Activated CD4-positive, alpha-beta T cell treated with anti-CD3 and anti-CD28 coated beads, Interleukin-2, amount 10 ng/mL, durations not matched to agents 7 days and 5 days (primary cell): ENCODE results near the gene OGDH. TPM values are rescaled to one million over a fixed set of nuclear protein-coding genes. Genes with fewer than 3 reads are reported as not detected.

Source experiments
- CTCF ChIA-PET: fragments of 350-600 bp; sonication (Branson Sonifier 250); formaldehyde crosslinking; loops from one replicate; lab custom pipeline; 2021; ENCODE audit warnings: antibody characterized with exemption; lab: Charles Lee
- POLR2A ChIA-PET: fragments of 350-600 bp; sonication (Branson Sonifier 250); formaldehyde crosslinking; loops from one replicate; lab custom pipeline; 2021; ENCODE audit warnings: antibody characterized with exemption; lab: Charles Lee
- DNase-seq: peaks from one replicate; pipeline ENCODE4 v3.0.0-alpha.2; 2020
- H3K27ac Mint-ChIP-seq: one replicate; pipeline ENCODE4 v1.8.0; 2021; ENCODE audit warnings: mild to moderate bottlenecking, moderate library complexity, mixed read lengths
- H3K27me3 Mint-ChIP-seq: one replicate; pipeline ENCODE4 v1.8.0; 2021; ENCODE audit warnings: mixed read lengths
- H3K36me3 Mint-ChIP-seq: one replicate; pipeline ENCODE4 v1.8.0; 2021; ENCODE audit warnings: low read depth, mixed read lengths
- H3K4me1 Mint-ChIP-seq: one replicate; pipeline ENCODE4 v1.8.0; 2021; ENCODE audit warnings: mixed read lengths
- H3K4me3 Mint-ChIP-seq: one replicate; pipeline ENCODE4 v1.8.0; 2021; ENCODE audit warnings: mild to moderate bottlenecking, moderate library complexity, mixed read lengths
- H3K9me3 Mint-ChIP-seq: one replicate; pipeline ENCODE4 v1.8.0; 2021; ENCODE audit warnings: mixed read lengths
- total RNA-seq, 2 experiments: library from RNA; stranded (reverse); gene quantifications; one replicate each; pipeline ENCODE4 v1.2.3, GENCODE V29; 2021

The OGDH gene
- total RNA-seq, 2 experiments from 2014 or later, result 114 to 121 TPM

DNA sequence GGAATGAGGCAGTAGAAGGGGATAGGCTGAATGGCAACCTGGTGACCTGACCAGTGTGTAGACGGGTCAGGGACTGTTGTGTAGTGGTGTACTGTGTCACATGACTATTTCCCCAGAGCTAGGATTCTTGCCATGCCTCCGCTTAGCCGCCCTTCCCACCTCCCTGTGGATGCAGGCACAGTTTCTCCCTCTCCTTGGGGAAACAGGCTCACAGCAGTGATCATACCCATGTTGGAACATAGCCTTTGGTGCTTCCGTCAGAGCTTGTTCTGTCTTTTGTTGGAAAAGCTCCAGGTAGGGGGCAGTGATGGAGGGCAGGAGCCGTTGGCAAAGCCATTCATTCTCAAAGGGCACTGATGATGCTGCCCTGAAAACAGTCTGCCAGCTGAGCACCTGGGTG, 44.3 kb downstream of the OGDH start:
- H3K27ac Mint-ChIP-seq, result peak overlapping the region; percentile 46
- no peaks in the 10 kb centered on the region for H3K9me3 Mint-ChIP-seq
- no peak overlapping the region for H3K4me3 Mint-ChIP-seq
- H3K27me3 Mint-ChIP-seq, result no peaks in the 10 kb centered on the region
- POLR2A ChIA-PET, result no interaction called here
- H3K4me1 Mint-ChIP-seq, result no peaks in the 10 kb centered on the region
- no peak for DNase-seq
- peaks cover 44% of the 10 kb centered on the region for H3K36me3 Mint-ChIP-seq
- CTCF ChIA-PET, result interaction anchor here (1.3 kb wide), 1 partner anchor 12 kb away, joined by 4 read pairs; no protein-coding TSS in a partner anchor

- H3K36me3 Mint-ChIP-seq, result peaks cover 57% of the 10 kb centered on the region
- H3K27me3 Mint-ChIP-seq, result no peaks in the 10 kb centered on the region
- ChIA-PET POLR2A (no interaction called here), CTCF (no interaction called here)
- DNase-seq, result no peak
- H3K9me3 Mint-ChIP-seq, result peaks cover 2% of the 10 kb centered on the region
- no peaks in the 10 kb centered on the region for H3K4me1 Mint-ChIP-seq
- no peak overlapping the region for H3K27ac Mint-ChIP-seq
- no peak overlapping the region for H3K4me3 Mint-ChIP-seq
Observed at GRCh38 chr7:44652535-44652934, 46.1 kb downstream of the OGDH start.

GRCh38 chr7:44654255-44654796, 47.9 kb downstream of the OGDH start:
- Mint-ChIP-seq H3K27ac (no peak overlapping the region), H3K9me3 (peaks cover 9% of the 10 kb centered on the region), H3K4me3 (no peak overlapping the region), H3K4me1 (no peaks in the 10 kb centered on the region), H3K27me3 (no peaks in the 10 kb centered on the region), H3K36me3 (peaks cover 60% of the 10 kb centered on the region)
- DNase-seq, result no peak
- ChIA-PET CTCF (interaction anchor here (0.8 to 1.2 kb wide), 4 partner anchors 15 to 59 kb away, joined by 3 to 4 read pairs (median 3); no protein-coding TSS in a partner anchor), POLR2A (no interaction called here)

DNA sequence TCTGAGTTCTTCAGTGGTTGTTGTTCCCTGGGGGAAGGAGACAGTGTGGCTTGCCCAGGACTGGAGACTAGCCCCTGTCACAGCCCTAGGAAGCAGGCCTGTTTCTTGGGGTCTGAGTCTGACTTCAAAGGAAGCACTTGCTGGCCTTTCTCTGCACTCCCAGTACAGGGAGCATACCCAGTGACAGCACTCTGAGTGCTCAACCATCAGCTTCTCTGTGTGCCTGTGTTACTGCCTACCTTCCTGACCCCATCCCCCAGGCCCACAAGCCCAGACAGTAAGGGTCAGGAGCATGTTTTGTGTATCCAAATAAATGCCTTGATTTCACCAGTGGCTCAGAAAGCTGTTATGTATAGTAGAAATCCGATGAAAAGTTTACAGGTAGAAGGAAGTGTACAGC, 48.9 kb downstream of the OGDH start:
- Mint-ChIP-seq H3K9me3 (peaks cover 14% of the 10 kb centered on the region), H3K4me1 (no peaks in the 10 kb centered on the region), H3K36me3 (peaks cover 62% of the 10 kb centered on the region), H3K4me3 (no peak overlapping the region), H3K27me3 (no peaks in the 10 kb centered on the region), H3K27ac (no peak overlapping the region)
- ChIA-PET CTCF (interaction anchor here (1.0 kb wide), 1 partner anchor 36 kb away, joined by 4 read pairs; no protein-coding TSS in a partner anchor), POLR2A (no interaction called here)
- no peak for DNase-seq

DNA sequence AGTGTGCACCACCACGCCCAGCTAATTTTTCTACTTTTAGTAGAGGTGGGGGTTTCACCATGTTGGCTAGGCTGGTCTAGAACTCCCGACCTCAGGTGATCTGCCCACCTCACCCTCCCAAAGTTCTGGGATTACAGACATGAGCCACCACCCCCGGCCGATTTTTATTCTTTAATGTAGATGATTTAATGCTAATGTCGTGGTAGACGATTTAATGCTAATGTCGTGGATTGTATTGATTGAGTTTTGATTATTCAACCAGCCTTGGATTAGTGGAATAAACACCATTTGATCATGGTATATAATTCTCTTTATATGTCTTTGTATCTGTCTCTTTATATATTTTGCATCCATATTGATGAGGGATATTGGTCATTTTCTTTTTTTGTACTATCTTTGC, 52.6 kb downstream of the OGDH start:
- POLR2A ChIA-PET, result no interaction called here
- Mint-ChIP-seq H3K27me3 (no peaks in the 10 kb centered on the region), H3K36me3 (peaks cover 76% of the 10 kb centered on the region), H3K4me3 (no peak overlapping the region), H3K27ac (no peak overlapping the region), H3K9me3 (peaks cover 22% of the 10 kb centered on the region), H3K4me1 (peaks cover 1% of the 10 kb centered on the region)
- DNase-seq, result no peak
- CTCF ChIA-PET, result no interaction called here

- ChIA-PET CTCF (no interaction called here), POLR2A (no interaction called here)
- Mint-ChIP-seq H3K36me3 (peaks cover 69% of the 10 kb centered on the region), H3K9me3 (peaks cover 22% of the 10 kb centered on the region), H3K4me3 (no peak overlapping the region), H3K27me3 (no peaks in the 10 kb centered on the region), H3K4me1 (peaks cover 4% of the 10 kb centered on the region), H3K27ac (no peak overlapping the region)
- DNase-seq, result no peak
Observed at GRCh38 chr7:44661233-44661632, 54.8 kb downstream of the OGDH start.

DNA sequence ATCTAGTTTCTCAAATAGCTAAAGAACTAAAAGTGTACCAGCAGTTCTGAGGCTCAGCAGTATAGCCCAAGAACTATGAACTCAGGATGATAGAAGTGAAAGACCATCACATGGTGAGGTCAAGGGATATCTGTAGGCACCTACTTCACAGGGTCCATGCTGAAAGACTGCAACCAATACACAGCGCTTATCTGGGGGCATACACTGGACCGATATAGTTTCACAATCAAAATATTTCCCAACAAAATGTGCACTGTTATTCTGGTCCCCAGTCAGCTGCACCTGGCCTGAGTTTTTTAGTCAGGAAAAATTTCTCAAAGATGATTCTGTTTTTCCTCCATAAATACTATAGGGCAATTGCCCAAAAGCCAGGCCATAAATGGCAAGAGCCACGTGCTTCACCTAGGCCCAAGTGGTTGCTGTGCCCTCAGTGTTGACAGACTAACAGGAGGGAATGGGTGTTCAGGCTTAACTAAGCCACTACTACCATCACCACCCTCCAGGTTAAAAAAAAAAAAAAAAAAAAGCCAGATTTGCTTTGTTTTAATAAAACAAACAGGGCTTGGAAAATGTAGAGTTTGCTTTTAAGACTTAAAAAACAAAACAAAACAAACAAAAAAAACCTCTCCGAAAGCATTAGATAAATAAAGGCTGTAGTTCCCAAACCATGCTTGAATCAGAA, 58.5 kb downstream of the OGDH start:
- Mint-ChIP-seq H3K4me3 (no peak overlapping the region), H3K4me1 (peaks cover 6% of the 10 kb centered on the region), H3K27ac (no peak overlapping the region), H3K9me3 (peaks cover 10% of the 10 kb centered on the region), H3K27me3 (no peaks in the 10 kb centered on the region), H3K36me3 (peaks cover 63% of the 10 kb centered on the region)
- ChIA-PET POLR2A (no interaction called here), CTCF (no interaction called here)
- no peak for DNase-seq

GRCh38 chr7:44665531-44666213, 59.2 kb downstream of the OGDH start:
- Mint-ChIP-seq H3K27me3 (no peaks in the 10 kb centered on the region), H3K27ac (no peak overlapping the region), H3K9me3 (peaks cover 5% of the 10 kb centered on the region), H3K36me3 (peaks cover 58% of the 10 kb centered on the region), H3K4me3 (no peak overlapping the region), H3K4me1 (peaks cover 6% of the 10 kb centered on the region)
- ChIA-PET CTCF (no interaction called here), POLR2A (no interaction called here)
- no peak for DNase-seq

DNA sequence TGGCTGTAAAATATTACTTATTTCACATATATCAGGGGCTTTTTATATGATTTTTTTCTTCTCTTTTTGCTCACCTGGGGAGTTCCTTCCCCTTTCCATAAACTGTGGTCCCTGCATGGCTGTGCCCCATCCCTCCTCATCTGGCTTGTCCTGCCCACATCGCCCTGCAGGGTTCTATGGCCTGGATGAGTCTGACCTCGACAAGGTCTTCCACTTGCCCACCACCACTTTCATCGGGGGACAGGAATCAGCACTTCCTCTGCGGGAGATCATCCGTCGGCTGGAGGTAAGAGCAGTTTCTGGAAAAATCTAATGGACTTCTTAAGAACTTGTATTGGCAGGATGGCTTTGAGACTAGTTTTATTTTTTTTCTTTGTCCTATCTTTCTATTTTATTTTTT, 60.1 kb downstream of the OGDH start:
- Mint-ChIP-seq H3K27me3 (no peaks in the 10 kb centered on the region), H3K4me1 (peaks cover 4% of the 10 kb centered on the region), H3K9me3 (no peaks in the 10 kb centered on the region), H3K27ac (no peak overlapping the region), H3K36me3 (peaks cover 56% of the 10 kb centered on the region), H3K4me3 (no peak overlapping the region)
- CTCF ChIA-PET, result no interaction called here
- POLR2A ChIA-PET, result no interaction called here
- no peak for DNase-seq

- Mint-ChIP-seq H3K9me3 (no peaks in the 10 kb centered on the region), H3K4me1 (peaks cover 4% of the 10 kb centered on the region), H3K27ac (peak overlapping the region; percentile 54), H3K36me3 (peaks cover 55% of the 10 kb centered on the region), H3K27me3 (no peaks in the 10 kb centered on the region), H3K4me3 (no peak overlapping the region)
- no peak for DNase-seq
- ChIA-PET POLR2A (interaction anchor here (0.6 kb wide), 1 partner anchor 159 kb away, joined by 4 read pairs; no protein-coding TSS in a partner anchor), CTCF (interaction anchor here (0.5 to 1.4 kb wide), 2 partner anchors 20 to 269 kb away, joined by 3 read pairs; no protein-coding TSS in a partner anchor)
Observed at GRCh38 chr7:44667190-44667589, 60.8 kb downstream of the OGDH start.

DNA sequence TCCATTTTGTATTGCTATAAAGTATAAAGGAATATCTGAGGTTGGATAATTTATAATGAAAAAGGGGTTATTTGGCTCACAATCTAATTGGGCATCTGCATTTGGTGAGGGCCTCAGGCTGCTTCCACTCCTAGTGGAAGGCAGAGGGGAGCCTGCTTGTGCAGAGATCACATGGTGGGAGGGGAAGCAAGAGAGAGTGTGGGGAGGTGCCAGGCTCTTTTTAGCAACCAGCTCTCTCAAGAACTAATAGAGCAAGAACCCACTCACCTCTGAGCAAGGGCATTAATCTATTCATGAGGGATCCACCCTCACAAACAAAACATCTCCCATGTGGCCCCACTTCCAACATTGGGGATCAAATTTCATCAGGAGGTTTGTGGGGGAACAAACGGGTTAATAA, 64.6 kb downstream of the OGDH start:
- Mint-ChIP-seq H3K9me3 (no peaks in the 10 kb centered on the region), H3K27ac (no peak overlapping the region), H3K36me3 (peaks cover 58% of the 10 kb centered on the region), H3K27me3 (no peaks in the 10 kb centered on the region), H3K4me3 (no peak overlapping the region), H3K4me1 (peaks cover 2% of the 10 kb centered on the region)
- no peak for DNase-seq
- CTCF ChIA-PET, result interaction anchor here (0.6 kb wide), 1 partner anchor 70 kb away, joined by 4 read pairs; no protein-coding TSS in a partner anchor
- POLR2A ChIA-PET, result no interaction called here

- CTCF ChIA-PET, result no interaction called here
- DNase-seq, result no peak
- H3K36me3 Mint-ChIP-seq, result peaks cover 53% of the 10 kb centered on the region
- H3K27ac Mint-ChIP-seq, result peak overlapping the region; percentile 17
- H3K4me1 Mint-ChIP-seq, result peaks cover 2% of the 10 kb centered on the region
- H3K4me3 Mint-ChIP-seq, result no peak overlapping the region
- POLR2A ChIA-PET, result no interaction called here
- no peaks in the 10 kb centered on the region for H3K9me3 Mint-ChIP-seq
- no peaks in the 10 kb centered on the region for H3K27me3 Mint-ChIP-seq
Observed at GRCh38 chr7:44673324-44673723, 66.9 kb downstream of the OGDH start.

DNA sequence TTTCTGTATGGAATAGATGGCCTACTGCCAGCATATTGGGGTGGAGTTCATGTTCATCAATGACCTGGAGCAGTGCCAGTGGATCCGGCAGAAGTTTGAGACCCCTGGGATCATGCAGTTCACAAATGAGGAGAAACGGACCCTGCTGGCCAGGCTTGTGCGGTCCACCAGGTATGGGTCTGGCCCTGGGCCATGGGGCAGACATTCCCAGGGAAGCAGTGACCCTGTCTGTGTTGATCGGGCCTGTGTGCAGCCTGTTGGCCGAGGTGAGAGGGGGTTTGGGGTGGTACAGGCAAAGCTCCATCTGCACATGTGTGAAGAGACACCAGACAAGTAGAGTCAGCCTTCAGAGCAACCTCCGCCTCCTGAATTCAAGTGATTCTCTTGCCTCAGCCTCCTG, 67.3 kb downstream of the OGDH start:
- CTCF ChIA-PET, result interaction anchor here (1.0 kb wide), 1 partner anchor 19 kb away, joined by 3 read pairs; no protein-coding TSS in a partner anchor
- Mint-ChIP-seq H3K27me3 (no peaks in the 10 kb centered on the region), H3K36me3 (peaks cover 55% of the 10 kb centered on the region), H3K4me3 (no peak overlapping the region), H3K9me3 (no peaks in the 10 kb centered on the region), H3K27ac (peak overlapping the region; percentile 17), H3K4me1 (peaks cover 1% of the 10 kb centered on the region)
- POLR2A ChIA-PET, result no interaction called here
- no peak for DNase-seq
